BJ (cell line): ENCODE results near the gene TEX14. TPM values are rescaled to one million over a fixed set of nuclear protein-coding genes. Genes with fewer than 3 reads are reported as not detected.

Experiments used
- CTCF ChIA-PET: fragments of 350-600 bp; formaldehyde crosslinking; extraction: SDS; loops from one replicate; lab custom pipeline; 2021; ENCODE audit warnings: antibody characterized with exemption, inconsistent platforms; lab: Yijun Ruan, JAX
- POLR2A ChIA-PET: fragments of 300-600 bp; sonication (Branson Sonifier 250); formaldehyde crosslinking; extraction: SDS; loops from one replicate; lab custom pipeline; 2021; ENCODE audit warnings: antibody characterized with exemption; lab: Charles Lee
- DNase-seq: peaks from one replicate; pipeline ENCODE4 v3.0.0-alpha.2; 2011; ENCODE audit warnings: low read depth
- H3K27me3 ChIP-seq: 2 replicates; pipeline ENCODE4 v1.6.0; 2011; ENCODE audit warnings: low read length; ENCODE audit not compliant: control insufficient read depth, insufficient read depth
- H3K36me3 ChIP-seq: 2 replicates; pipeline ENCODE4 v1.5.1; 2011; ENCODE audit warnings: low read length; ENCODE audit not compliant: control insufficient read depth, insufficient read depth
- H3K4me3 ChIP-seq: 2 replicates; pipeline ENCODE4 v1.5.1; 2011; ENCODE audit warnings: low read depth, mild to moderate bottlenecking, control low read depth, low read length
- CTCF ChIP-seq: IDR thresholded peaks from 2 replicates; pipeline ENCODE4 v1.5.1; 2011; ENCODE audit warnings: low read depth, mild to moderate bottlenecking, control low read depth, inconsistent platforms, low read length, moderate library complexity; ENCODE audit not compliant: insufficient read depth
- polyA plus RNA-seq: library from polyadenylated mRNA; depleted of rRNA; stranded (reverse); fragments of >200 nt; gene quantifications from 2 replicates; pipeline ENCODE4 v1.2.3, GENCODE V29; 2011

TEX14 gene
- polyA plus RNA-seq, 1 experiment, result 0.02 TPM

- POLR2A ChIA-PET, result no interaction called here
- H3K36me3 ChIP-seq, result no peaks in the 10 kb centered on the region
- no peak for TF ChIP-seq CTCF
- DNase-seq, result no peak
- H3K4me3 ChIP-seq, result no peak overlapping the region
- CTCF ChIA-PET, result no interaction called here
- no peaks in the 10 kb centered on the region; the same call in 1 of the 2 replicates for H3K27me3 ChIP-seq
Measured at GRCh38 chr17:58591455-58591854, 100.4 kb downstream of the TEX14 start.

GRCh38 chr17:58590377-58590776 is 101.5 kb downstream of the TEX14 start:
- Histone ChIP-seq H3K36me3 (no peaks in the 10 kb centered on the region), H3K27me3 (no peaks in the 10 kb centered on the region; the same call in 1 of the 2 replicates), H3K4me3 (no peak overlapping the region)
- no peak for TF ChIP-seq CTCF
- ChIA-PET POLR2A (no interaction called here), CTCF (no interaction called here)
- no peak for DNase-seq

GRCh38 chr17:58587713-58588117 is 104.1 kb downstream of the TEX14 start:
- POLR2A ChIA-PET, result interaction anchor here (0.6 kb wide), 1 partner anchor 29 kb away, joined by 4 read pairs; no protein-coding TSS in a partner anchor

GRCh38 chr17:58586009-58586644 is 105.7 kb downstream of the TEX14 start:
- H3K36me3 ChIP-seq, result no peaks in the 10 kb centered on the region
- no peak for TF ChIP-seq CTCF
- no peaks in the 10 kb centered on the region for H3K27me3 ChIP-seq
- CTCF ChIA-PET, result interaction anchor here (1.3 to 4.1 kb wide), 4 partner anchors 7 to 418 kb away, joined by 5 to 36 read pairs (median 15); no protein-coding TSS in a partner anchor
- no peak for DNase-seq
- H3K4me3 ChIP-seq, result no peak overlapping the region
- POLR2A ChIA-PET, result no interaction called here

More at GRCh38 chr17:58587713-58588117, 104.1 kb downstream of the TEX14 start:
- DNase-seq, result no peak
- TF ChIP-seq CTCF, result peak; percentile 99
- no peak overlapping the region for H3K4me3 ChIP-seq
- CTCF ChIA-PET, result interaction anchor here (0.6 to 4.1 kb wide), 14 partner anchors 9 to 417 kb away, joined by 3 to 36 read pairs (median 4); partner anchors contain the start of gene TEX14
- no peaks in the 10 kb centered on the region for H3K36me3 ChIP-seq
- no peaks in the 10 kb centered on the region for H3K27me3 ChIP-seq

- TF ChIP-seq CTCF, result no peak
- Histone ChIP-seq H3K4me3 (no peak overlapping the region), H3K36me3 (no peaks in the 10 kb centered on the region), H3K27me3 (no peaks in the 10 kb centered on the region)
- DNase-seq, result no peak
- CTCF ChIA-PET, result interaction anchor here (0.7 to 3.9 kb wide), 3 partner anchors 65 to 419 kb away, joined by 3 to 22 read pairs (median 8); no protein-coding TSS in a partner anchor
- POLR2A ChIA-PET, result no interaction called here
Measured at GRCh38 chr17:58585554-58585953, 106.3 kb downstream of the TEX14 start.
